Brain microvascular endothelial cell (primary cell): ENCODE measurements around the gene GATB.
A peak's percentile ranks its signal among the peaks of the same experiment; 100 is the strongest.

Experiments
- DNase-seq: peaks from one replicate; pipeline ENCODE4 v3.0.0-alpha.2; 2020
- H3K27ac ChIP-seq: fragments of 250-450 bp; sonication (Bioruptor Pico); 2 replicates; pipeline ENCODE4 v1.5.1; 2020; ENCODE audit warnings: mild to moderate bottlenecking, moderate library complexity
- H3K27me3 ChIP-seq: fragments of 250-450 bp; sonication (Bioruptor Pico); replicated peaks from 2 replicates; pipeline ENCODE4 v1.5.1; 2020; ENCODE audit warnings: mild to moderate bottlenecking
- H3K36me3 ChIP-seq: fragments of 250-450 bp; sonication (Bioruptor Pico); replicated peaks from 2 replicates; pipeline ENCODE4 v1.5.1; 2020; ENCODE audit warnings: mild to moderate bottlenecking
- H3K4me3 ChIP-seq: 2 replicates; pipeline ENCODE4 v1.5.1; 2011; ENCODE audit warnings: low read depth, mild to moderate bottlenecking, control low read depth, low read length, moderate library complexity
- CTCF ChIP-seq: IDR thresholded peaks from 2 replicates; pipeline ENCODE4 v1.5.1; 2011; ENCODE audit warnings: low read depth, mild to moderate bottlenecking, moderate library complexity, low read length, control low read depth, inconsistent platforms; ENCODE audit errors: missing control alignments
- in situ Hi-C: cut with HindIII; loops from 2 replicates; pipeline ENCODE4 v1.10.0; 2017; ENCODE audit warnings: low sequenced_read_pairs, low pct_ligation_motif_present

GATB gene

DNA sequence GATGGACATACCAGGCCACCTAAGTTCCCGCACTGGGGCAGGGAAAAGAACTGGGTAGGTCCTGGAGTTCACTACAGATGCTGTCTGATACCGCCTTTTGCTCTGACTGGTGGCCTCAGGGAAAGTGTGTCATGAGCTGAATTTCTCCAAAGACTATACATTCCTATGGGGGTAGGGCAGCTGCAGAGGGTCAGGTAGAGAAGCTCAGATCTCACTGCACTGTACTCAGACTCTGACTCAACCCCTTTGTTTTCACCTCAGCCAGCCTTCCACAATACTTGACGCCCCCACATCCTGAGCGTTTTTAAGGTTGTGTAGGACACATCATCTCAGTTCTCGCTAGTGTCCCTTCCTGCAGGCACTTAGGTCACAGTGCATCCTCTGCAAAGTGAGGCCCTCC lies 7.8 kb downstream of the GATB start:
- Histone ChIP-seq H3K4me3 (no peak overlapping the region), H3K36me3 (no peaks in the 10 kb centered on the region), H3K27ac (no peak overlapping the region), H3K27me3 (no peaks in the 10 kb centered on the region)
- in situ Hi-C loops, result no loop called here
- DNase-seq, result peak; percentile 28
- no peak for TF ChIP-seq CTCF

DNA sequence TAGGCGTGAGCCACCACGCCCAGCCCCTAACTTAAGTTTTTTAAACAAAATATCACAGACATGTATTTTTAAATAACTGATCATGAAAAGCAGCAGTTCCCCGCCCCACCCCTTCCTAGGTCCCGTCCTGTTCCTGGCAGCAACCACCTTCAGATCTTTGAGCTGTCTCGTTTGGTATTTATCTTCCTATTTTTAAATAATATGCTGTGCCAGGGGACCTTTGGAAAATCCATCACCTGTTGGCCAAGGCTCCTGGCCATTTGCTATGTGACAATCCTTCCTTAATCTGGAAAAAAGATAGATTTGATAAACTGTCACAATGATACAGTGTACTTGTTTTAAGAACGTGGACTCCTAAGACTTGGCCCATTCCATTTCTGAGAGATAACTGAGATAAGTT lies 10.7 kb downstream of the GATB start:
- no peak overlapping the region for H3K27ac ChIP-seq
- DNase-seq, result no peak
- H3K4me3 ChIP-seq, result no peak overlapping the region
- TF ChIP-seq CTCF, result no peak
- H3K27me3 ChIP-seq, result no peaks in the 10 kb centered on the region
- no peaks in the 10 kb centered on the region for H3K36me3 ChIP-seq
- in situ Hi-C loops, result no loop called here

GRCh38 chr4:151745481-151746231 lies 15.2 kb downstream of the GATB start:
- TF ChIP-seq CTCF, result no peak
- H3K27ac ChIP-seq, result peak overlapping the region; percentile 87
- DNase-seq, result no peak
- no peaks in the 10 kb centered on the region for H3K27me3 ChIP-seq
- in situ Hi-C loops, result no loop called here
- H3K36me3 ChIP-seq, result no peaks in the 10 kb centered on the region
- no peak overlapping the region for H3K4me3 ChIP-seq

DNA sequence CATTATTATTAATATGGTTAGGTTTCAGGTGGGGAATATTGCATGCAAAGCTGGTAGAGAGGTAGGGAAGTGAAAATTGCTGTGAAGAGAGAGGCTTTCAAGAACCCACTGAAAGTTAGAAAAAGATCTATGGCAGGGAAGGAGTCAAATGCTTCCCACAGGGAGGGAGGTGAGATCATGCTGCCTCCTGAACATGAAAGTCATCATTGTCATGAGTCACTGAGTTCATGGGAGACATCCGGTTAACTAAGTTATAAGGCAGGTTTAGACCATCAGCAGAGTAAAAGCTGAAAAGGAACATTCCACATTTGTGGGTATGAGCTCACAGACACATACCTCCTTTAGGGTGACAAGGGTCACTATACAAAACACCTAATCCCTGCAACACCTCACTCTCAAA lies 16.2 kb downstream of the GATB start:
- Histone ChIP-seq H3K27me3 (no peaks in the 10 kb centered on the region), H3K36me3 (no peaks in the 10 kb centered on the region), H3K4me3 (no peak overlapping the region), H3K27ac (peak overlapping the region; percentile 87)
- in situ Hi-C loops, result no loop called here
- TF ChIP-seq CTCF, result no peak
- peak; percentile 92 for DNase-seq

DNA sequence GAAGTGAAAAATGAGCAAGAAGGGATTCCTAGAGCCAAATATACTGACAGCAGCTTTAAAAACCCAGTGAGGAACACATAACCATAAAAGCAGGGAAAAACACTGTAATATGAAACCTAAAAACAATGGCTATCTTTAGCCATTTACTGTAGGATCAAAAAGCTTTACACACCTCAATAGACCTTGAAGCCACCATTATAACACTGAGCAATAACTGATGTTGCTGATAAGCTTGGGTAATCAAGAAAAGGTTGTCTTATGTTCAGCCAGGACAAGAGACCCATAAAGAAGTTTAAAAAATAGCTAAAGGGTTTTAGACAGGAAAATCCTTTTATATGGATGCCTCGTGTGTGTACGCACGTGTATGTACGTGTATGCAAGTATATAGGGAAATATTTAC lies 16.9 kb downstream of the GATB start:
- no peak for TF ChIP-seq CTCF
- H3K36me3 ChIP-seq, result no peaks in the 10 kb centered on the region
- peak overlapping the region; percentile 87 for H3K27ac ChIP-seq
- no peaks in the 10 kb centered on the region for H3K27me3 ChIP-seq
- DNase-seq, result no peak
- H3K4me3 ChIP-seq, result no peak overlapping the region
- in situ Hi-C loops, result no loop called here
